NCI-H146 (cell line): Measurements from ENCODE around the gene CAMK1G.

Source experiments
- DNase-seq: peaks from one replicate; lab custom pipeline; 2025; lab: John Stamatoyannopoulos, UW

The CAMK1G gene

DNA sequence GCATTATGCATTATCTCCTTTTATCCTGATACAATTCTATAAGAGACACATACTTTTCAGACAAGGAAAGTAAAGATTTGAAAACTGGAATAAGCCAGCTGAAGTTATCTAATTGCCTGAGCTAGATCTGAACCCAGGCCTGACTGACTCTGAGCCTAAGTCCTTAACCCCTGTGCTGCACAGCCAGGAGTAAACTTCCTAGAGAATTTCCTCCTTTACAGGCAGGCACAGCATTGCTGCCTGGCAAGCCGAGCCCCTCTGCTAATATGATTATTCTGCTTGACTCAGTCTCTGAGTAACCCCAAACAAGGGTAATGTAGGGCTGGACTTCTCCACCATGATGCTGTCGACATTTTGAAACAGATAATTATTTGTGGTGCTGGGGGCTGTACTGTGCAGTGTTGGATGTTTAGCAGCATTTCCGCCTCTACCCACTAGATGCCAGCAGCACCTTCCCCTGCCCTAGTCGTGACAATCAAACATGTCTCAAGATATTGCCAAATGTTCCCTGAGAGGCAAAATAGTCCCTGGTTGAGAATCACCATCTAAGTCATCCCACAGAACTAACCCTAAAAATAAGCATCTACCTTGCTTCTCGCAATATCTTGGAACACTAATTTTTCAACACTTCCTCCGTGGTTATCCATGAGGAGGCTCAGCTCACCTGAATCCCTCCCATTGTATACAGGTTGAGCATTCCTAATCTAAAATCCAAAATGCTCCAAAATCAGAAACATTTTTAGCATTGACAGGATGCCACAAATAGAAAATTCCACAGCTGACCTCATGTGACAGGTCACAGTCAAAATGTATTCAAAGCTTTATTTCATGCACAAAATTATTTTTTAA is 18.5 kb downstream of the CAMK1G start:
- DNase-seq: no peak

DNA sequence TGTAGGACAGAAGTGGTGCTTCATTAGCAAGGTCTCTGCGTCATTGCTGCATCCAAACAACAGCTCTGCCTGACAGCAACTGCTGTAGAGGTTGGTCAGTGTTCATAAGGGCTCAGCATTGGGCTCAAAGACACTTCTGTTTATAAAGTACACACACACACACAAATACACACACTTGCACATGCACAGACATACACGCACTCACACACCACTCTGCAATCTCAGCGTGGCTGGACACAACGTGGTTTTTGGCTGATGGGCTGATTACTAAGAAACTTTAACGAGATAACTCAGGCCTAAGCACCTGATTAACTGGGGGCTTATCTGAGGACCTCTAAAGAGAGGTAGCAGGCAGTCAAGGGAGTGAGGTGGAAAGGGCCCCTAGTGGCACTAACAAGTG is 20.4 kb downstream of the CAMK1G start:
- no peak for DNase-seq

DNA sequence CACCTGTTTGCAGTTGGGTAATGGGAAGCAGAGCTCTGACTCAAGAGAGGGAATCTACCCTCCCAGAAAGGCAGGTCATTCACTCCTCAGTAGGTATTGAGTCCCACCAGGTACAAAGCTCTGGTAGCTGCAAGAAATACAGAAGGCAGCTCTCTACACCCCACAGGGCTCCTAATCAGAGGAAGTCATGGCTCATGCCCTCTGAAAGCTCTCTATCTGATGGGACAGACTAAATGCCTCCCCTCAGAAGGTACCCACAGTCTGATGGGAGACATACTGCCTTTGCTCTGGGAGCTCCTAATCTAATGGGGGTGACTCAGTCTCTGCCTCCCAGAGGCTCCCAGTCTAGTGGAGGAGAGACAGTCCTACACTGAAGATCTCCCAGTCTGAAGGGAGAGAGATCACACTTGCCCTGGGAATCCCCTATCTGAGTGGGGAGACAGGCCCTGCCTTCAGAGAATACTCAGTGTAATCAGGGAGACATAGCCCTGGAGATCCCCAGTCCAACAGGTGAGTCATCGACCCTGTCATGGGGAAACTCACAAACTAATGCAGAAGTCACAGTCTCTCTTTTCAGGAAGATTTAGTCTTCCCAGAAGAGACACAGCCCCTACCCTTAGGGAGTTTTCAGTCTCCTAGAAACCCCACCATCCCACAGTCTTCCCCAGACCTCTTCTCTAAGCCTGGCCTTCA is 23.7 kb downstream of the CAMK1G start:
- no peak for DNase-seq

DNA sequence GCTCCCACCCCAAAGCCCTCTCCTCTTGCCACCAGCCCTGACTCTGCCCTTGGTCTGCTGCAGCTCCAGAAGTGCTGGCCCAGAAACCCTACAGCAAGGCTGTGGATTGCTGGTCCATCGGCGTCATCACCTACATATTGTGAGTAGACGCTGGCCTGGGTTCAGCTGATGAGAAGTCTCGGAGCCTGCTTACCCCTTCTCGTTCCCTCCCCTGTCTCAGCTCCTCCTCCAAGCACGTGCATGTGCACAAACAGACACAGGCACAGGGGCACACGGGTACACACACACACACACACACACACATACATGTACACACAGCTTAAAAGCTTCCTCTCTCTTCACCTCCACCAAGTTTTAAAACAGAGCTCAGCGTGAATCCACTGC is 24.3 kb downstream of the CAMK1G start:
- DNase-seq: no peak

DNA sequence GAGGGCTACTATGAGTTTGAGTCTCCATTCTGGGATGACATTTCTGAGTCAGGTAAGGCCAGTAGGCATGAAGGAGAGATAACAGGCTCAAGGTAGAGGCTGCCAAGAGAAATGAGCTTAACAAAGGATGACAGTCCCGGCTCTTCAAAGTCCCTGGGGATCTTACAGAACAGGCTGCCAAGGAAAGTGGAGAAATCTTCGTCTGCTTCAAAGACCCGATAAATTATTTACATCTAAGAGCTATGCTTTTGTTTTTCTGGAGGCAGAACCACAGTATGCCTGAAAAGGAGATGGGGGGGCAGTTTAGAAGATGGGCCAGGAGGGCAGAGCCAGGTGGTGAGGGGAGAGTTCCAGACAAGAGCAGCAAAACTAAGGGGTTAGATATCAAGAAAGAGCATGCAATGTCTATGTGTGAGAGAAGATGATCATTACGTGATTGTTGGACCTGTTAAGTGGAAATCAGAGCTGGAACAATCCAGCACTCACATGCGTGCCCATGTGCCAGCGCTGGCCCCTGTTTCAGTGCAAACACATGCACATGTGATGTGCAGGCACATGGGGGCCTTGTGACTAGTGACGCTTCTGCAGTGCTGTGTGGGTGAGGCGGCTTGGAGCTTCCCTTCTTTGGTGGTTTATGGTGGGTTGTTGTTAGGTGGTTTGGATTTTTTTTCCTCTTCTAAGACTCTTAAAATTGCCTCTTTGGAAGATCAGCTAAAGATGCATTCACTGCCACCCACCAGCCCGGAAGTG is 25.7 kb downstream of the CAMK1G start:
- no peak for DNase-seq

DNA sequence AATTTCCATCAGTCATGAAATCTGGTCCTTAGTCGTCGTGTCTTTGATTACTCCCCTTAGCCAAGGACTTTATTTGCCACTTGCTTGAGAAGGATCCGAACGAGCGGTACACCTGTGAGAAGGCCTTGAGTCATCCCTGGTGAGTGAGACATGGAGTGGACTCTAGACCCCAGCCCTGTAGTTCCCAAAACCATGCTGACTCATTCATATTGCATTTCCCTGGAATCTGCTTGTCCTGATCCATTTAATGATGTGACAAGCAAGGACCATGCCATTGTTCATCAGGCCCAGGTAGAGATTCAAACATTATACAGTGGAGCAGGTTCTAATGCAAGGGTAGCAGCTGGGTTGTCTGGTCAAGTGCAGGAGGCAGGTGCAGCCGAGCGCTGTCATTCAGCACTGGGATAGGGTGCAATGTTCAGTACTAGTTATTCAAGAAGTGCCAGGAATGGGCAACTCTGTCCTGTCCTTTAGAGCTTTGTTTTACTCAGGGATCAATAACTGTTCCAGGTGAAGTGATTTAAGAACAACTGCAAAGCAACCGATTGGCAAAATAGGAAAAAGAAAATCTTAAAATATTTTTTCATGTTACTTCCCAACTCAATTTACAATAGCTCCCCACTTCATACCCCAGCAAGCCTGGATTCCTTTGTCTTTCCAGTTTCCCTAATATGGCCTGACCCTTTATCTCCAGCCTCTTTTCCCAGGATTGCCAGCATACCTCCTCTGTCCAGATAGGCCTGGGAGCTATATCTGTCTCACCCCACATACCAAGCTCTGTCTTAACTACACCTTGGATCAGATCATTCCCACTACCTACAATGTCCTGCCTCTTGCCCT is 26.5 kb downstream of the CAMK1G start:
- no peak for DNase-seq

DNA sequence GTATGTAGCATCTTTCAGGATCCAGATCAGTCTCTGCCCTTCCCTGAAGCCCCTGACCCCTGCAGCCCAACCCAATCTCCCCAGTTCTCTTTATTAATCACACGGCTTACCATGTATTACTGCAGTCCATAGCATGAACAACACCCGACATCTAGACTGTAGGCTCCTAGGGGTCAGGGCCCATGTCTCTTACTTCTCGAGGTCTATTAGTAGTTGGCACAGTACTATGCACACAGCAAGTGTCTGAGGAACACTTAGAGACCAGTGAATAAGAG is 27.1 kb downstream of the CAMK1G start:
- DNase-seq: no peak

DNA sequence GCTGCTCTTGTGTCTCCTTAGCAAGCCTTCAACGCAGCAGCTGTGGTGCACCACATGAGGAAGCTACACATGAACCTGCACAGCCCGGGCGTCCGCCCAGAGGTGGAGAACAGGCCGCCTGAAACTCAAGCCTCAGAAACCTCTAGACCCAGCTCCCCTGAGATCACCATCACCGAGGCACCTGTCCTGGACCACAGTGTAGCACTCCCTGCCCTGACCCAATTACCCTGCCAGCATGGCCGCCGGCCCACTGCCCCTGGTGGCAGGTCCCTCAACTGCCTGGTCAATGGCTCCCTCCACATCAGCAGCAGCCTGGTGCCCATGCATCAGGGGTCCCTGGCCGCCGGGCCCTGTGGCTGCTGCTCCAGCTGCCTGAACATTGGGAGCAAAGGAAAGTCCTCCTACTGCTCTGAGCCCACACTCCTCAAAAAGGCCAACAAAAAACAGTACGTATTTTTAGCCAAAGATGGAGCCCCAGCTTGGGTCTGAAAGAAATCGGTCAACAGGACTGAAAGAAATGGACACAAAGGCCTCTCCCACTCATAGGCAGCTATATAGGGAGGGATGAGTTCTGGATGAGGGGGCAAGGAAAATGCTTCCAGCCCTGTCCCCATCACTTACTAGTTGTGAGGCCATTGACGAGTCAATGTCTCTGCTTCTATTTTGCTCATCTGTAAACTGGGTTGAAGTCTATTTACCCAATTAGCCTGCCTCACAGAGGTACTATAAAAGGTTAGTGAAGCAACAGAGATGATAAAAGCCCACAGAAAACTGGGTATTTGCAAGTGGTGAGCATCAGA is 28.5 kb downstream of the CAMK1G start:
- no peak for DNase-seq

DNA sequence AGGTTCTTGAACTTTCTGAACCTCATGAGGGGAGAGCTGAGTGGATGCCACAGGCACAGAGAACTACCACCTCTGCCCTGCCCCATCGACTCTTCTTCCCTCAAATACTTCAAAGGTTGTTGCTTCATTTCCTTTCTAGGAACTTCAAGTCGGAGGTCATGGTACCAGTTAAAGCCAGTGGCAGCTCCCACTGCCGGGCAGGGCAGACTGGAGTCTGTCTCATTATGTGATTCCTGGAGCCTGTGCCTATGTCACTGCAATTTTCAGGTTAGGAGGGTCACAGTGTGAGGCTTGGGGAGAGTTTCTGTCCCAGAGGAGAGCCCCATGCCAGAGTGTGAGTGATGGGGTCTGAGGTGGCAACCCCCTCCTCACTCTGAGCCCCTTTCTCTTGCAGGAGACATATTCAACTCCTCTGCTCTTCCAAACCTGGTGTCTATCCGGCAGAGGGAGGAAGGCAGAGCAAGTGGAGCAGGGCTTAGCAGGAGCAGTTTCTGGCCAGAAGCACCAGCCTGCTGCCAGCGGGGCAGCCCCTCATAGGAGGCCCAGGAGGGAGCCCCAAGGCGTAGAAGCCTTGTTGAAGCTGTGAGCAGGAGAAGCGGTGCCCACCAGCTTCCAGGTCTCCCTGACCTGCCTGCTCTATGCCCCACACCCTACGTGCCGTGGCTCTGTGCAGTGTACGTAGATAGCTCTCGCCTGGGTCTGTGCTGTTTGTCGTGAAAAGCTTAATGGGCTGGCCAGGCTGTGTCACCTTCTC is 29.3 kb downstream of the CAMK1G start:
- no peak for DNase-seq

DNA sequence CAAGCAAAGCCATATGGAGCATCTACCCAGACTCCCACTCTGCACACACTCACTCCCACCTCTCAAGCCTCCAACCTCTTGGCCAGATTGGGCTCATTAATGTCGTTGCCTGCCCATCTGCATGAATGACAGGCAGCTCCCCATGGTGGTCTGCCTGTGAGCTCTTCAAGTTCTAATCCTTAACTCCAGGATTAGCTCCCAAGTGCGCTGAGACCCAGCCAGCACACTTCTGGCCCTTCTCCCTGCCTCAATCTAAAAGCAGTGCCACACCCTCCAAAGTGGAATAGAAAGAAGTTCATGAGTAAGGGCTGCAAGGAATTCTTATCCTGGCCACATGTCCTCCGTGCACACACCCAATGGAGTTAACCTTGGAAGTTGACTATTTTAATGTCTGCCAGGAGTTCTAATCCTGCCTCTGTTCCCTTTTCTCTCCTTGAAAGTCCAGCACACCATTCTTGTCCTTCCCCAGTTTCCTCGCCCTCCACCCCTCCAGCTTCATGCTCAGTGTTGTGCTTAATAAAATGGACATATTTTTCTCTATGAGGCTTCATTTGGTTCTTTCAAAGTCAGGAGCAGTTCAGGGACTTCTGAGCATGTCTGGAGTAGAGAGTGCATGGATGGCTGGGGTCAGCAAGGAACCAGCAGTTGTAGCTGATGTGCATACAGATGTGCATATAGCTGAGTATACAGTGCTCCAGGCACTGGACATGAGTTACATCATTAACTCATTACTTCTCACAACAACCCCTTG is 30.1 kb downstream of the CAMK1G start:
- no peak for DNase-seq

DNA sequence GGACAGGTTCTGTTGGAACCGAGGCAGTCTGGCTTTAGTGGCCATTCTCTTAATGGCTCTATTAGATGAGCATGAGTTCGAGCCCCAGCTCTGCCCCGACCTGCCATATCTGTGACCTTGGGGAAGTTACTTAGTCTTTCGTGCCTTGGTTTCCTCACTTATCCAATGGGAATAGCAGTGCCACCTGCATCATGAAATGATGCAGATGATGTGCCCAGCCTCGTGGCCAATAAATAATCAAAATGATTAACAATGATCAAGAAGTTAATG is 30.6 kb downstream of the CAMK1G start:
- DNase-seq: no peak

DNA sequence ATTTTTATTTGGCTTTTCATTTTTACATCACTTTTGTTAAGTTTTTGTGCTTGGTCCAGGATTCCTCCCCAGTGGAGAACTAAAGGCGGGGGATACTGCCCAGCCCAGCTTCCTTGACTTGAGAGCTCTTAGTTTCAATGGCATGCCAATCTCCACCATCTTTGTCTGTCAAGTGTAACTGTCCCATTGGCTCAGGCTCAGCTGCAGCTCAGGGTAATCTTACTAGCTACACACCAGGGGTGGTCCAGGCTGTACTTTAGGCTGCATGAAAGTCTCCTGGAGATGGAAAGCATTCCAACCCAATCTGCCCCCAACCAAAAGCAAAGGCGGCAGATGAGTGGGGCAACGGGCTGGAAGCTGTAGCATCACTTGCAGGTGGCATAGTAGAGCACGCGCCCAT is 31.4 kb downstream of the CAMK1G start:
- no peak for DNase-seq

DNA sequence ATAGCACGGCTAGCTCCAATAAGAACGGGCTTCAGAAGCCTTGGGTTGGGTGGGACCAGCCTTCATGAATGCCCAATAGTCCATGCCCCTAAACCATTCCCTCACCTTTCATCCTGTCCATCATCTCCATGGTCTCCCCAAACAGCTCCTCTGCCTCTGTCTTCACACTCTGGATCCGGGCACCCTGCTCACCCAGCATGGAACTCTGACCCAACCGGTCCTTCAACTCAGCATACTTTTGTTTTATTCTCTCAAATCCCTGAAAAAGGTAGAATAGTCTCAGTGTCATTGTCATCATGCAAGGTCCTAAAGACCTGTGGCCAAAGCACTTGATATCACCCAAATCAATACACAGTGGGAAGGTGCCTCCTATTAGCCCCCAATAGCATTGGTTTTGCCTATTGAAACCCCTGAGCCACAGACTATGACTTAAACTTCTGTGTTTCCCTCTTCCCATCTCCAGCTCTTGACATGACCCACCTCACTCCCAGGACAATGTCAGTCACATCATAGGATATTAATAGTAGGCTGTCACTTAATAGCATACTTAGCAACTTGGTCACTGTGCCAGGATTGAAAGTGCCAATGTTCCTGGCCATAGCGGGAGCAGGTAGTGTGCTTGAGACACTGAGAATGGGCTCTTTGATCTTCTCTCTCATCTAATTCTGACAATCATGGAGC is 33.0 kb downstream of the CAMK1G start:
- no peak for DNase-seq

DNA sequence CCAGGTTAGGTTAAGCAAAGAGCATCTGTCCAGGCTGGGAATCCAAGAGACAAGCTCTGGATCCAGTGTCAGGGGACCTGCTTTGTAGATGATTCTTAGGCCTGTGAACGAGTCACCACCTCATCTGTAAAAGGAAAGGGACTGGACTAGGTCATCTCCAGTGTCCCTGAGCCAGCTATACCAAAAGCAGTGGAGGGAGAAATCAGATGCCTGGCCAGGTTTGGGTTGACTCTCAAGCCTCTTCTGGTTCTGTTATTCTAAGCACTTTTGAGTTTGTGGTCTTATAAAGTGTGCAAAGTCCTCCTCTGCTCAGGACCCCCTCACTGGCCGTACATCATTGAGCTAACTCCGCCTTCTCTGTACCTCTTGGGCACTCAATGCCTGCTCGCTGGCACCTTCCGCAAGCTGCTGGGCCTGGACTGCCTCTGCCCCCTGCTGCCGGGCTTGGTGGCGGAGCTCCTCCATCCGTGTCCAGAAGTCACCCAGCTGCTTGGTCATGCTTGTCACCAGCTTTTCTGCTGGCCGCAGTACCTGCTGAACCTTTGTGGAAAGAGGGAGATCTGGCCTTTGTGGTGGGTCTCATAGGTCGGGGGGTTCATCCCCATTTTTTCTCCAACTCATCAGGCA is 33.6 kb downstream of the CAMK1G start:
- no peak for DNase-seq

DNA sequence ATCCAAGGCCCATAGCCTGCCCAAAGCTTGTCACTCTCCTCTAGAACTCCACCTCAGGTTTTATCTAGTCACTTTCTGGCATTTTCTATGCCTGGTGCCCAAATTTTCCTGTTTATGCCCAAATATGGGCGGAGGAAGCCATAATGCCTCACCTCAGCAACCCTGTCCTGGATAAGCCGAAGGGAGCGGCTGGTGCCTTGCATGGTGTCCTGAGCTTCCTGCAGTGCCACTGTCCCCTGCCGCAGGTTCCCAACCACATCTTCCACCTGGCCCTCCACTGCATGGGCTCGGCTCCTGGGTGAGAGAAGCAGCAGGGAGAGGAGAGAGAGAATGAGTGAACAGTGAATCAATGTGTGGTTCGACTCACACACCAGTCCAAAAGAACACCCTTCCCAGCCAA is 34.2 kb downstream of the CAMK1G start:
- DNase-seq: no peak

DNA sequence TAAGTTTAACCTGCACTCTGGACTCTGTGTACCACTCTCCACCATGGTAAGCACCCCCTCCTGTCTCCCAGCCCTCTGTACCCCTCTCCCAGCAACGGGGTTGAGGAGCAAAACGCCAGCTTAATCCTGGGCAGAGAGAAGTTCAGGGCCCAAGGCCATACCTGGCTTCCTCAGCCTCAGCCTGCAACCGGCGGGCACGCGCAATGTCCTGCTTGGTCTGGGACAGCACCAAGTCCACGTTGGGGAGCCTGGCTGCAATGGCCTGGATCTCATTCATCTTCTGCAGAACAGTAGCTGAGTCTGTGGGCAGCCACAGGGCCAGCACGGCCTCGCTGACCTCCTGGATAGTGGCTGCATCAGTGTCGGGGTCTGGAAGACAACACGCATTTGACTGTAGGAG is 34.8 kb downstream of the CAMK1G start:
- no peak for DNase-seq

DNA sequence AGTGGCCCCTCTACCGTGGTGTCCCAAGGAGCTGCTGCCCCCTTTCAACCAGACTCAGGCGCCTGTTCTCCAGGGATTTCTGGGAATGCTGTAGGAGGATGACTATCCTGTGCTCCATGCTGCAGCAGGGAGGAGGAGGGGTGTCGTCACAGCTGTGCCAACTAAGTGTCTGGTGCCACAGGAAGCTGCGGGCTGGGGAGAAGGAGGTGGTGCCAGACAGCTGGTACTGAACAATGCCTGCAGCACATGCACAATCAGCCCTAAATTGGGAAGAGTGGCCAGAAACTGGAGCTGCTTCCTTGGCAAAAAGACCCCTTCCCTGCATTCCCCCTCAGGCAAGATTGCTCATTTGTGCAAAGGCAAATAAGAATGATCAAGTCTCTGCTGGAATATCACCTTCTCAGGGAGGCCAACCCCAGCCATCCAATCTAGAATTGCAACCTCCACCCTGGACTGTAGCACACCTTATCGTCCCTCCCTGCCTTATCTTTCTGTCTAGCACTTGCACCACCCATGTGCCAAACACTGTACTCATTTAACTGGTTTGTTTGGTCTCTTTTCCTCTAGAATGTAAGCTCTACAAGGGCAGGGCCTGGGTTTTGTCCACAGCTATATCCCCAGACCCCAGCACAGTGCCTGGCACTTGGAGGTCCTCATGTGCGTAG is 35.4 kb downstream of the CAMK1G start:
- no peak for DNase-seq

DNA sequence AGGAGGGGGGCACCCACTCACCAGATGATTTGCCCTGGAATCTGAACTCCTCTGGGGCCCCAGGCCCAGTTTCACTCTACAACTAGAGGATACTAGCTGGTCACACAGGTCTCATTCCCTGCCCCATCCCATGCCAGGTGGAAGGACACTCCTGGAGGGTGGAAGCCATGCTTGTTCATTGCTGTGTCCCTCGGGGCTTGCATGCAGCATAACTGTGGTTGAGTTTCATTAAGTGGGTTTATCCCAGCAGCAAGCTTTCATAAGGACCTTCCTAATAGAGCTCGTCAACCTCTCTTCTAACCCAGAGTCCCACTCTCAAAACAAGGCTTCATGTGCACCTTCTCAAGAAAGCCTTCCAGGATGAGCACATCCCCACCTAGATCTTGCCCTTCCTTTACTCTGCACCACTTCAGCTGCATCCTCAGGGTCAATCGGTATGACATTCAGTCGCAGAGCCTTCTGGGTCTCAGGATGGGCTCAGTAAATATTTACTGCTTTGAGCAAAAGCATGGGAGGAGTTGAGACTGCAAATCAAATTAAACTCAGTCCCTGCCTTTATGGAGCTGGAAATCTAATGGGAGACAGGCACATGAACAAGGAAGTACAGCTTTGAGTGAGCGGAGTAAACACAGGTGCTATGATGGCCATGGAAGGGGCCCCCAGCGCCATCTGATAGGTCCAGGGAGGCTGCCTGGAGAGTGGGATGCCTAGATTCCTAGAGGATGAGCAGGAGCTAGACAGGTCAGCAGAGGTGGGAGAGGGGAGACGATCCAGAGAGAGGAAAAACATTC is 36.4 kb downstream of the CAMK1G start:
- no peak for DNase-seq
